ENCODE results near the gene SLIT1. TPM values are rescaled to one million over a fixed set of nuclear protein-coding genes. Genes with fewer than 3 reads are reported as not detected.

SLIT1 gene
- under 0.01 TPM for total RNA-seq

DNA sequence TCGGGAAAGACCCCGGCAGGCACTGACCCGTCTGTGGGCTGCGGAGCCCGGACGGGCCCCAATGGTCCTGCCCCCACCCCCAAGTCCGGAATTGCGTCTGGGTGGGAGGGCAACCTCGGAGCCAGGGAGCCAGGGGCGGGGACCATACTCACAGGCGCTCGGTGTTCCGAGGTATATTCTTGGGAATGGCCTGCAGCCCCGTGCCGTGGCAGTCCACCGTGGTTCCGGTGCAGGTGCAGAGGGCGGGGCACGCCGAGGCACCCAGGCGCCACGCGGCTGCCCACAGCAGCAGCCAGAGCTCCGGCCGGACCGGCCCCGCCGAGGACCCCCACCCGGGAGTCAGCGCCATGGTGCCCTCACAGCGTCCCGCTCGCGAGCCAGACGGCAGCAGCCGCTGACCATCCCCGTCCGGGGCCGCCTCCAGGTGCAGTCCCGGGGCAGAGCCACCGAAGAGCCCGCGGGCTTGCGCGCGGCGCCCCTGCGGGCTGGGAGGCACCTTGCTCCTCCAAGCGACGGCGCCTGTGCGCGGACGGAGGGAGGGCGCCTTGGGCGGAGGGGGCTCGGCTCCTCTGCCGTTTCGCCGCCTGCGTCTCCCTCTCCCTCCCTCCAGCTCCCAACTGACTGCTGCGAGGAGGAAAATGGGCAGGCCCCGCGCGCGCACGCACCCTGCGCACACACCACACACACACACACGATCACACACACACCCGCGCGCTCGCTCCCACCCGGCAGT, at the start of gene SLIT1:
Gene SLIT1 (minus strand): TSS at position 634 of the 733 bp plus-strand sequence. CDS start 285 bp downstream, at position 349.
- H3K9me3 ChIP-seq (ENCODE audit: control insufficient read depth in 3 of 3, low read length in 3 of 3): no peaks in the 10 kb centered on the region
- H3K36me3 ChIP-seq (ENCODE audit: control insufficient read depth in 3 of 3, insufficient read depth in 3 of 3, low read length in 3 of 3): no peaks in the 10 kb centered on the region
- H3K4me3 ChIP-seq (ENCODE audit: low read length in 3 of 3): peak within 1 kb of the TSS in 1 of 3 donors; percentile 20
- H3K27me3 ChIP-seq (ENCODE audit: control insufficient read depth in 3 of 3, insufficient read depth in 3 of 3, low read length in 3 of 3): peaks cover 42 to 59% (median 42%) of the 10 kb centered on the region in 3 donors
- H3K9ac ChIP-seq (ENCODE audit: low read depth in 1 of 3, low read length in 3 of 3): no peak within 1 kb of the TSS
- H3K27ac ChIP-seq (ENCODE audit: low read depth, low read length): no peak within 1 kb of the TSS
- H3K4me1 ChIP-seq (ENCODE audit: control insufficient read depth in 3 of 3, insufficient read depth in 3 of 3, low read length in 3 of 3): peaks cover 0 to 4% (median 0%) of the 10 kb centered on the region in 3 donors

DNA sequence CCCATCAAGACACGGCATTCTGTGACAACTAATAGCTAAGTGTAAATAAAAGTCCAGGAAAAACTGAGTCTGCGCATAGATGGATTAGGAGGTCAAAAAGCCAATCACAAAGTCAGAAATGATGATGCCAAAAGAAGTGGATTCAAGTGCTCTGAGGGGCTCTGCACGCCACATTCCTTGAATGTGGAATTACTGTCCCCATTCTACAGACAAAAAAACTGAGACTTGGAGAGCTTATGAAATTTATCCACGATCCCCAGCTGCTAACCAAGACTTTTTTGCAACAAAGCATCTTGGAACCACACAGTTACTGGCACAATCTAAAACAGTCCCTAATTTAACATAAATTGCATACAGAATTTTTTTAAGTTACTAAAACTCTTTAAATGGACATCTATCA, 49.6 kb upstream of the SLIT1 start:
- Histone ChIP-seq H3K27me3 (ENCODE audit: control insufficient read depth in 3 of 3, insufficient read depth in 3 of 3, low read length in 3 of 3) (no peaks in the 10 kb centered on the region), H3K4me3 (ENCODE audit: low read length in 3 of 3) (no peak overlapping the region), H3K9me3 (ENCODE audit: control insufficient read depth in 3 of 3, low read length in 3 of 3) (no peaks in the 10 kb centered on the region), H3K36me3 (ENCODE audit: control insufficient read depth in 3 of 3, insufficient read depth in 3 of 3, low read length in 3 of 3) (peaks cover 0 to 7% (median 4%) of the 10 kb centered on the region in 3 donors), H3K27ac (ENCODE audit: low read depth, low read length) (no peak overlapping the region), H3K4me1 (ENCODE audit: control insufficient read depth in 3 of 3, insufficient read depth in 3 of 3, low read length in 3 of 3) (no peaks in the 10 kb centered on the region), H3K9ac (ENCODE audit: low read depth in 1 of 3, low read length in 3 of 3) (no peak overlapping the region)

DNA sequence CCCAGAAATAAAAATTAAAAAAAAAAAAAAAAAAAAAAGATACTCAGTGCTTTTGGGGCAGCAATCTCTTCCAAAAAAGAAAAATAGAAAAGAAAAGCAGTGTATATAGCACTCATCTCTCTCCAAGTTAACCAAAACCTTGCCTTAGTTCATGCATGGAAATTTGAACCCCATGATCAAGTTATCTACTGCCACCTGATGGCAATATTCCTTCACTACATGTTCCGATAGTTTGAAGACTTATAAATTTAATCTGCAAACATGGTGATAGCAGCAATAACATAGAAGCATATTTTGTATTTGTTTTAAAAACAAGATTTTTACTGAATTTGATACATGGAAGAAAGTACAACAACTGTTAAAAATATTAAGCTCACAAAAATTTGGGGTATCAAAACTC, 48.6 kb upstream of the SLIT1 start:
- Histone ChIP-seq H3K36me3 (ENCODE audit: control insufficient read depth in 3 of 3, insufficient read depth in 3 of 3, low read length in 3 of 3) (peaks cover 0 to 11% (median 10%) of the 10 kb centered on the region in 3 donors), H3K4me1 (ENCODE audit: control insufficient read depth in 3 of 3, insufficient read depth in 3 of 3, low read length in 3 of 3) (no peaks in the 10 kb centered on the region), H3K27me3 (ENCODE audit: control insufficient read depth in 3 of 3, insufficient read depth in 3 of 3, low read length in 3 of 3) (no peaks in the 10 kb centered on the region), H3K4me3 (ENCODE audit: low read length in 3 of 3) (no peak overlapping the region), H3K9ac (ENCODE audit: low read depth in 1 of 3, low read length in 3 of 3) (no peak overlapping the region), H3K9me3 (ENCODE audit: control insufficient read depth in 3 of 3, low read length in 3 of 3) (no peaks in the 10 kb centered on the region), H3K27ac (ENCODE audit: low read depth, low read length) (no peak overlapping the region)

DNA sequence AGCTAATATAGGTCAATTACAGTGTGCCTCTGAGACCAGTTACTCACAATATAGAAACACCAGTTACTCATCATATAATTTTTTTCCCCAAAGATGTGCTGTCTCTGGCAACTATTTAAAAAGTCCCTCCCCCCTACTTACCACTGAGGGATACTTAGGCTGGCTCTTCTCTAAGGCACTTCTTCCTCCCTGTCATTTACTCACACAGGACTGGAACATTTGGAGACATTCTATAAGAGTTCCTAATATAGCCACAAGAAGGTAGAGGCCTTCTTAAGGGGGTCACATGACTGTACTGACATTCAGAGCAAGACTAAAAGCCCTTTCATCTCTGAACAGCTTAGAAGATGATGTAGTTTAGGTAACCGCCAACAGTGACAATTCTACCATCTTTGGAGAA, 44.4 kb upstream of the SLIT1 start:
- no peaks in the 10 kb centered on the region for H3K4me1 ChIP-seq (ENCODE audit: control insufficient read depth in 3 of 3, insufficient read depth in 3 of 3, low read length in 3 of 3)
- no peaks in the 10 kb centered on the region for H3K27me3 ChIP-seq (ENCODE audit: control insufficient read depth in 3 of 3, insufficient read depth in 3 of 3, low read length in 3 of 3)
- no peaks in the 10 kb centered on the region for H3K9me3 ChIP-seq (ENCODE audit: control insufficient read depth in 3 of 3, low read length in 3 of 3)
- no peak overlapping the region for H3K9ac ChIP-seq (ENCODE audit: low read depth in 1 of 3, low read length in 3 of 3)
- H3K36me3 ChIP-seq (ENCODE audit: control insufficient read depth in 3 of 3, insufficient read depth in 3 of 3, low read length in 3 of 3): peaks cover 0 to 20% (median 19%) of the 10 kb centered on the region in 3 donors
- H3K27ac ChIP-seq (ENCODE audit: low read depth, low read length): no peak overlapping the region
- no peak overlapping the region for H3K4me3 ChIP-seq (ENCODE audit: low read length in 3 of 3)

DNA sequence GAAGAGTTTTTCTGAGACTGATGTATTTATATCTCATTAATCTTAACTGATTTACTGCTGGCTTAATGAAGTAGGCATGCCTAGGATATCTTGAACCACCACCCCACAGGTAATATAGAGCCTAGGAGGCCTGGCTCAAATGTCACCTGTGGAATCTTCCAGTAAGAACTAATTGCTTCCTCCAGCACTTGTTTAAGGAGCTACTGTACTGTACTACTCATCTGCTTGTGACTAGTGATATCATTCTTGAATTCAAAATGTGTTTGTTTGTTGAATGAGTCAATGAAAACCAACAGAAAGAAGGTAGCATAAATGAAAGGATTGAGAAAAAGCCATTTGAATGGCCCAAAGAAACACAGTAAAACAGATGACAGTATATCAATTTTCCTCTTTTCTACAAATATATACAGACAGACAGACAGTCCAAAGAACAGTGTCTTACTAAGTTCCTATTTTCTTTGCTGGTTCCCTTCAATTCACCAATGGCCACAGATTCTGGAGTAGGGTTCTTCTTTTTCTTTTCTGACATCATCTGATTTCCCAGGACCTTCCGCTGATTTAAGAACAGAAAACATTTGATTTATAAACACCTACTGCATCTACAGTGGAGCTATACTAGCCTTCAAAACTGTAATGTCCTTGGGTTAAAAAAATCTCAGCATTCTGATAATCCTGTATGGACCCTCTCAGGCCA, 43.7 kb upstream of the SLIT1 start:
- Histone ChIP-seq H3K4me3 (ENCODE audit: low read length in 3 of 3) (no peak overlapping the region), H3K27me3 (ENCODE audit: control insufficient read depth in 3 of 3, insufficient read depth in 3 of 3, low read length in 3 of 3) (no peaks in the 10 kb centered on the region), H3K27ac (ENCODE audit: low read depth, low read length) (no peak overlapping the region), H3K9ac (ENCODE audit: low read depth in 1 of 3, low read length in 3 of 3) (no peak overlapping the region), H3K9me3 (ENCODE audit: control insufficient read depth in 3 of 3, low read length in 3 of 3) (no peaks in the 10 kb centered on the region), H3K4me1 (ENCODE audit: control insufficient read depth in 3 of 3, insufficient read depth in 3 of 3, low read length in 3 of 3) (no peaks in the 10 kb centered on the region), H3K36me3 (ENCODE audit: control insufficient read depth in 3 of 3, insufficient read depth in 3 of 3, low read length in 3 of 3) (peaks cover 3 to 21% (median 20%) of the 10 kb centered on the region in 3 donors)

DNA sequence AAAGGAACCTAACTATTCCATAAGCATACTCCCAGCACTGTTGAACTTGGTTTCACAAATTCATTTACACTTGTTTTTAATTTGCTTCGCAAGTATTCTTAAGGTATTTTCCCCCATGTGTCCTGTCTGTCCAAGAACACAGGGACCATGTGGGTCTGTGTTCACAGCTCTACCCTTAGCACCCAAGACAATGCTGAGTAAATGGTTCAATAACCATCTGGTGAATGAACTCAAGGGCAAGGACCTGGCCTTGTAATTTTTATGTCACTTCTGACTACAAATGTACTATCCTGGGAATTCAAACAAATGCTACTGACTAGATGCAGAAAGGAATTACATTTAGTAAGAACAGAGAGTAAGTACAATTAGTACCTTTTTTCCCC, 43.0 kb upstream of the SLIT1 start:
- H3K9me3 ChIP-seq (ENCODE audit: control insufficient read depth in 3 of 3, low read length in 3 of 3): no peaks in the 10 kb centered on the region
- no peak overlapping the region for H3K27ac ChIP-seq (ENCODE audit: low read depth, low read length)
- no peaks in the 10 kb centered on the region for H3K4me1 ChIP-seq (ENCODE audit: control insufficient read depth in 3 of 3, insufficient read depth in 3 of 3, low read length in 3 of 3)
- H3K36me3 ChIP-seq (ENCODE audit: control insufficient read depth in 3 of 3, insufficient read depth in 3 of 3, low read length in 3 of 3): peaks cover 3 to 23% (median 21%) of the 10 kb centered on the region in 3 donors
- H3K9ac ChIP-seq (ENCODE audit: low read depth in 1 of 3, low read length in 3 of 3): no peak overlapping the region
- H3K4me3 ChIP-seq (ENCODE audit: low read length in 3 of 3): no peak overlapping the region
- H3K27me3 ChIP-seq (ENCODE audit: control insufficient read depth in 3 of 3, insufficient read depth in 3 of 3, low read length in 3 of 3): no peaks in the 10 kb centered on the region

DNA sequence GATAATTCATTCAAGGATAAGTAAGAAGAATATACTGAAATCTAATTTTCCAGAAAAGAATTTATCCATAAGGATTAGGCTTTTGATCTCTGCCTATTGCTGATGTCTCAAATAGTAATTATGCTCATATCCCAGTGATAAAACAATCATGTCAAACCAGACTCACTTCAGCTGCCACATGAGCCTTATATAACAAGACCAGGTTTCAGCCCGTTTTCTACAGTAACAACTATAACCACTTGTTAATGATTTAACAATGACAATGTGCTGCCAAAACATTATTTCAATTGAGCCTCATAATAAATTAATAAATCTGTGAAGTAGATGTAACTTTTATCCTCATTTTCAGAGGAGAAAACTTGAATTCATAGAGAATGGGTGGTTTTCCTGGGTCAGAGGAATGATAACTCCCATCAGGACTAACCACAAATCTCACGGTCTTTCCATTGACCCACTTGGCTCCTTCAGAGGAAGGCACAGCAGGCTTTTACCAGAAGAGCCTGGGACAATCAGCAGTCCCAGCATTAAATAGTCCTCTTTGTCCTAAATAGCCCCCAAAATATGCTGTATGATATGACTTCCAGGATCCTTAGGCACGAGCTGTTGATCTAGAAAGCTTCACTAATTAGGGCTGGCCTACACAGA, 42.5 kb upstream of the SLIT1 start:
- no peak overlapping the region for H3K27ac ChIP-seq (ENCODE audit: low read depth, low read length)
- H3K9me3 ChIP-seq (ENCODE audit: control insufficient read depth in 3 of 3, low read length in 3 of 3): no peaks in the 10 kb centered on the region
- H3K4me1 ChIP-seq (ENCODE audit: control insufficient read depth in 3 of 3, insufficient read depth in 3 of 3, low read length in 3 of 3): no peaks in the 10 kb centered on the region
- H3K9ac ChIP-seq (ENCODE audit: low read depth in 1 of 3, low read length in 3 of 3): no peak overlapping the region
- no peak overlapping the region for H3K4me3 ChIP-seq (ENCODE audit: low read length in 3 of 3)
- no peaks in the 10 kb centered on the region for H3K27me3 ChIP-seq (ENCODE audit: control insufficient read depth in 3 of 3, insufficient read depth in 3 of 3, low read length in 3 of 3)
- H3K36me3 ChIP-seq (ENCODE audit: control insufficient read depth in 3 of 3, insufficient read depth in 3 of 3, low read length in 3 of 3): peaks cover 3 to 23% (median 22%) of the 10 kb centered on the region in 3 donors

DNA sequence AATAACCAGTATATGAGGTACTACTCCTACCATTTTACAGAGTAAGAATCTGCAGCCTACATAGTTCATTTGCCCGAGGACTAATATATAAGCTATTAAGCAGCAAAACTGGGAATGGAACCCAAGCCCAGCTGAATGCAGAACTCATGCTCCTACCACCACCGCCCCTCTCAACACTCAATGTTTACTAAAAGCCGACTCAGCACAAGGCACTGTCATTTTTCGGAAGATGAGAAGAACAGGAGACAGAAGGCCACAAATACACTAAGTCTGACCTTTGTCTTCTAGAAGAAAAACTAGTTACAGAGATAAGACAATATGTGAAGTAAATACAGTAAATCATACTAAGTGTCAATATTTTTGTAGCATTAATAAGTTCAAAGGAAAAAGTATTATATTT, 40.6 kb upstream of the SLIT1 start:
- Histone ChIP-seq H3K4me1 (ENCODE audit: control insufficient read depth in 3 of 3, insufficient read depth in 3 of 3, low read length in 3 of 3) (no peaks in the 10 kb centered on the region), H3K9ac (ENCODE audit: low read depth in 1 of 3, low read length in 3 of 3) (no peak overlapping the region), H3K36me3 (ENCODE audit: control insufficient read depth in 3 of 3, insufficient read depth in 3 of 3, low read length in 3 of 3) (peaks cover 3 to 28% (median 23%) of the 10 kb centered on the region in 3 donors), H3K27me3 (ENCODE audit: control insufficient read depth in 3 of 3, insufficient read depth in 3 of 3, low read length in 3 of 3) (no peaks in the 10 kb centered on the region), H3K4me3 (ENCODE audit: low read length in 3 of 3) (no peak overlapping the region), H3K27ac (ENCODE audit: low read depth, low read length) (no peak overlapping the region), H3K9me3 (ENCODE audit: control insufficient read depth in 3 of 3, low read length in 3 of 3) (no peaks in the 10 kb centered on the region)

DNA sequence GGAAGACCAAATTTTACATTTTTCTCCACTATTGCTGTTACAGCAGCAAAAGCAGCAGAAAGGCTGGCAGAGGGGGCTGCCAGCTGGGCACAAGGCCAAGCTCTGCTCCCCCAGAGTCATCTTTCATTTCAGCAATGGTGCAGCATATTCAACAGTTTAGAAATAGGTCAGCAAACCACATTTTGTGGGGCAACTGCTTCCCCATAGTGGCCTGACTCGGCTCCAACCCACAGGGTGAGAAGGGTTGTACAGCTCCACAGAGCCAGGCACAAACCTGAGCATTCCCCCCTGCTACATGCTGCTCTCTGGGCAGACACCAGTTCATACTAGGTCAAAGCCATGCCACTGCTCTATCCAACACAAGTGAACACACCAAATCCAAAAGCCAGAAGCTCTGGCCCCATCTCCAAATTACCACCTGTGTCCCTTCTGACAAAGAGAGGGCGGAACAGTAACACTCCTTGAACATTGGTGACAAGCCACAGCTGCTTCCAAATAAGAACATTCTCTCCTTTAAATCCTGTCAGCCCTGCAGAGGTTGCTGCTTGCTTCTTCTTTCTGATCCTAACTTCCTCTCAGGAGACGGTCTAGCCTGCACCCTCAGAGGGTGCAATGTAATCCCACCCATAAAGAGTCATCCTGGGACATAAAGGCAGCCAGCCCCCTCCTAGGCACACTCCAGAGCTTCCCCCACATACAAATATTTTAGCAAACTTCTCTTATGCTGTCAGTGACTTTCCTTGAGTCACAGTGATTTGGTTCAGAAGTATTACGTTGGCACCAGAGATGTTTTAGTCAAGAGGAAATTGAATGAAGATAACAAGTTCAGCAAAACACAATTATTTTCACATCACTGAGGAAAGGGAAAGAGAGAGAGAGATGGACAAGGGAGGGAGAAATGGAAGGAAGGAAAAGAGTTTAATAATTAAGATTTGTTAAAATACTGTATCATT, 39.0 kb upstream of the SLIT1 start:
- Histone ChIP-seq H3K4me3 (ENCODE audit: low read length in 3 of 3) (no peak overlapping the region), H3K9me3 (ENCODE audit: control insufficient read depth in 3 of 3, low read length in 3 of 3) (no peaks in the 10 kb centered on the region), H3K27ac (ENCODE audit: low read depth, low read length) (no peak overlapping the region), H3K27me3 (ENCODE audit: control insufficient read depth in 3 of 3, insufficient read depth in 3 of 3, low read length in 3 of 3) (no peaks in the 10 kb centered on the region), H3K4me1 (ENCODE audit: control insufficient read depth in 3 of 3, insufficient read depth in 3 of 3, low read length in 3 of 3) (no peaks in the 10 kb centered on the region), H3K9ac (ENCODE audit: low read depth in 1 of 3, low read length in 3 of 3) (no peak overlapping the region), H3K36me3 (ENCODE audit: control insufficient read depth in 3 of 3, insufficient read depth in 3 of 3, low read length in 3 of 3) (peaks cover 3 to 28% (median 21%) of the 10 kb centered on the region in 3 donors)

Data from skeletal muscle tissue (tissue), 4 donors.